Amniotic epithelial cell (primary cell): ENCODE measurements around the gene ZNF500.
"Not testable (repeated sequence)": the region's sequence is repeated elsewhere in the genome, so short reads cannot be mapped to it uniquely, and the experiment has no call there.

Experiments used
- DNase-seq: peaks from one replicate; pipeline ENCODE4 v3.0.0-alpha.2; 2010; ENCODE audit warnings: low read depth

The ZNF500 gene

GRCh38 chr16:4744555-4745273, 22.2 kb downstream of the ZNF500 start:
- DNase-seq, result no peak

GRCh38 chr16:4743226-4743878, 23.6 kb downstream of the ZNF500 start:
- DNase-seq, result no peak

- not testable (repeated sequence) for DNase-seq
Observed at GRCh38 chr16:4738370-4738769, 28.6 kb downstream of the ZNF500 start.

GRCh38 chr16:4737545-4737944, 29.4 kb downstream of the ZNF500 start:
- no peak for DNase-seq

- no peak for DNase-seq
Observed at GRCh38 chr16:4736546-4736945, 30.4 kb downstream of the ZNF500 start.

- peak; percentile 62 for DNase-seq
Observed at GRCh38 chr16:4734730-4735535, 32.0 kb downstream of the ZNF500 start.

- peak; percentile 97 for DNase-seq
Observed at GRCh38 chr16:4734063-4734729, 32.8 kb downstream of the ZNF500 start, which contains the start of the genes ANKS3 and DNAAF8. ANKS3 (minus strand) TSS chr16:4734271; CDS start chr16:4730149, 4,122 bp downstream. DNAAF8 (plus strand) TSS chr16:4734537; CDS start chr16:4736515, 1,978 bp downstream.

- DNase-seq, result no peak
Observed at GRCh38 chr16:4733747-4734062, 33.3 kb downstream of the ZNF500 start.

- DNase-seq, result no peak
Observed at GRCh38 chr16:4733211-4733742, 33.7 kb downstream of the ZNF500 start.

GRCh38 chr16:4729876-4730275, 37.1 kb downstream of the ZNF500 start:
- DNase-seq, result no peak

- no peak for DNase-seq
Observed at GRCh38 chr16:4728676-4729075, 38.3 kb downstream of the ZNF500 start.

- DNase-seq, result no peak
Observed at GRCh38 chr16:4726616-4727015, 40.3 kb downstream of the ZNF500 start.

GRCh38 chr16:4724661-4725270, 42.2 kb downstream of the ZNF500 start:
- no peak for DNase-seq

- peak; percentile 22 for DNase-seq
Observed at GRCh38 chr16:4723071-4723767, 43.7 kb downstream of the ZNF500 start.

- no peak for DNase-seq
Observed at GRCh38 chr16:4718466-4718865, 48.5 kb downstream of the ZNF500 start.

GRCh38 chr16:4714996-4715395, 52.0 kb downstream of the ZNF500 start:
- DNase-seq, result no peak

GRCh38 chr16:4713663-4714501, 53.1 kb downstream of the ZNF500 start:
- no peak for DNase-seq

- peak; percentile 58 for DNase-seq
Observed at GRCh38 chr16:4709481-4709880, 57.5 kb downstream of the ZNF500 start.

- DNase-seq, result no peak
Observed at GRCh38 chr16:4706871-4707270, 60.1 kb downstream of the ZNF500 start.

- DNase-seq, result no peak
Observed at GRCh38 chr16:4704913-4705312, 62.0 kb downstream of the ZNF500 start.
